Measurements from ENCODE around the gene PLA2G4B. TPM values are rescaled to one million over a fixed set of nuclear protein-coding genes. Genes with fewer than 3 reads are reported as not detected.

PLA2G4B gene
- total and polyA plus RNA-seq, 2 donors: 1.9 to 45.4 TPM

GRCh38 chr15:41814534-41814933 is 24.1 kb upstream of the PLA2G4B start:
- WGBS: 98% methylated on average over 5 of the region's 5 CpGs
- peaks cover 52 to 58% of the 10 kb centered on the region in 2 donors for H3K36me3 ChIP-seq (ENCODE audit: control insufficient read depth in 2 of 2, insufficient read depth in 2 of 2, low read length in 1 of 2)
- no peaks in the 10 kb centered on the region for H3K27me3 ChIP-seq (ENCODE audit: control insufficient read depth in 2 of 2, insufficient read depth in 1 of 2, low read length in 1 of 2)
- DNase-seq (ENCODE audit: low read depth in 6 of 9, low spot score in 9 of 9): no peak
- H3K9me3 ChIP-seq (ENCODE audit: control insufficient read depth in 2 of 2, insufficient read depth in 1 of 2, low read length in 1 of 2): no peaks in the 10 kb centered on the region
- H3K27ac ChIP-seq (ENCODE audit: low read depth in 1 of 2, low read length in 1 of 2): no peak overlapping the region
- no peak overlapping the region for H3K4me3 ChIP-seq (ENCODE audit: low read length in 2 of 2)
- peaks cover 0 to 22% of the 10 kb centered on the region in 2 donors for H3K4me1 ChIP-seq (ENCODE audit: control insufficient read depth in 2 of 2, insufficient read depth in 2 of 2, low read length in 2 of 2)

- no peaks in the 10 kb centered on the region for H3K27me3 ChIP-seq (ENCODE audit: control insufficient read depth in 2 of 2, insufficient read depth in 1 of 2, low read length in 1 of 2)
- H3K4me3 ChIP-seq (ENCODE audit: low read length in 2 of 2): no peak overlapping the region
- no peaks in the 10 kb centered on the region for H3K9me3 ChIP-seq (ENCODE audit: control insufficient read depth in 2 of 2, insufficient read depth in 1 of 2, low read length in 1 of 2)
- DNase-seq (ENCODE audit: low read depth in 6 of 9, low spot score in 9 of 9): no peak
- H3K36me3 ChIP-seq (ENCODE audit: control insufficient read depth in 2 of 2, insufficient read depth in 2 of 2, low read length in 1 of 2): peaks cover 72 to 80% of the 10 kb centered on the region in 2 donors
- WGBS: over 99% methylated on average over 9 of the region's 9 CpGs
- peaks cover 0 to under 1% of the 10 kb centered on the region in 2 donors for H3K4me1 ChIP-seq (ENCODE audit: control insufficient read depth in 2 of 2, insufficient read depth in 2 of 2, low read length in 2 of 2)
- no peak overlapping the region for H3K27ac ChIP-seq (ENCODE audit: low read depth in 1 of 2, low read length in 1 of 2)
Measured at GRCh38 chr15:41816788-41817187, 21.9 kb upstream of the PLA2G4B start.

GRCh38 chr15:41817327-41817726 is 21.3 kb upstream of the PLA2G4B start:
- peaks cover 76 to 81% of the 10 kb centered on the region in 2 donors for H3K36me3 ChIP-seq (ENCODE audit: control insufficient read depth in 2 of 2, insufficient read depth in 2 of 2, low read length in 1 of 2)
- no peaks in the 10 kb centered on the region for H3K4me1 ChIP-seq (ENCODE audit: control insufficient read depth in 2 of 2, insufficient read depth in 2 of 2, low read length in 2 of 2)
- no peak overlapping the region for H3K27ac ChIP-seq (ENCODE audit: low read depth in 1 of 2, low read length in 1 of 2)
- H3K9me3 ChIP-seq (ENCODE audit: control insufficient read depth in 2 of 2, insufficient read depth in 1 of 2, low read length in 1 of 2): no peaks in the 10 kb centered on the region
- WGBS: 99% methylated on average over 14 of the region's 14 CpGs
- DNase-seq (ENCODE audit: low read depth in 6 of 9, low spot score in 9 of 9): no peak
- no peaks in the 10 kb centered on the region for H3K27me3 ChIP-seq (ENCODE audit: control insufficient read depth in 2 of 2, insufficient read depth in 1 of 2, low read length in 1 of 2)
- no peak overlapping the region for H3K4me3 ChIP-seq (ENCODE audit: low read length in 2 of 2)

- Histone ChIP-seq H3K27me3 (ENCODE audit: control insufficient read depth in 2 of 2, insufficient read depth in 1 of 2, low read length in 1 of 2) (no peaks in the 10 kb centered on the region), H3K27ac (ENCODE audit: low read depth in 1 of 2, low read length in 1 of 2) (no peak overlapping the region), H3K4me1 (ENCODE audit: control insufficient read depth in 2 of 2, insufficient read depth in 2 of 2, low read length in 2 of 2) (no peaks in the 10 kb centered on the region), H3K36me3 (ENCODE audit: control insufficient read depth in 2 of 2, insufficient read depth in 2 of 2, low read length in 1 of 2) (peaks cover 78 to 82% of the 10 kb centered on the region in 2 donors), H3K4me3 (ENCODE audit: low read length in 2 of 2) (no peak overlapping the region), H3K9me3 (ENCODE audit: control insufficient read depth in 2 of 2, insufficient read depth in 1 of 2, low read length in 1 of 2) (no peaks in the 10 kb centered on the region)
- no peak for DNase-seq (ENCODE audit: low read depth in 6 of 9, low spot score in 9 of 9)
- 97% methylated on average over 6 of the region's 6 CpGs for WGBS
Measured at GRCh38 chr15:41817781-41818180, 20.9 kb upstream of the PLA2G4B start.

GRCh38 chr15:41819455-41820050 is 19.1 kb upstream of the PLA2G4B start:
- WGBS: 97% methylated on average over 9 of the region's 9 CpGs
- Histone ChIP-seq H3K4me1 (ENCODE audit: control insufficient read depth in 2 of 2, insufficient read depth in 2 of 2, low read length in 2 of 2) (no peaks in the 10 kb centered on the region), H3K36me3 (ENCODE audit: control insufficient read depth in 2 of 2, insufficient read depth in 2 of 2, low read length in 1 of 2) (peaks cover 76 to 80% of the 10 kb centered on the region in 2 donors), H3K4me3 (ENCODE audit: low read length in 2 of 2) (no peak overlapping the region), H3K27ac (ENCODE audit: low read depth in 1 of 2, low read length in 1 of 2) (no peak overlapping the region), H3K9me3 (ENCODE audit: control insufficient read depth in 2 of 2, insufficient read depth in 1 of 2, low read length in 1 of 2) (no peaks in the 10 kb centered on the region), H3K27me3 (ENCODE audit: control insufficient read depth in 2 of 2, insufficient read depth in 1 of 2, low read length in 1 of 2) (no peaks in the 10 kb centered on the region)
- no peak for DNase-seq (ENCODE audit: low read depth in 6 of 9, low spot score in 9 of 9)

- Histone ChIP-seq H3K27me3 (ENCODE audit: control insufficient read depth in 2 of 2, insufficient read depth in 1 of 2, low read length in 1 of 2) (no peaks in the 10 kb centered on the region), H3K9me3 (ENCODE audit: control insufficient read depth in 2 of 2, insufficient read depth in 1 of 2, low read length in 1 of 2) (no peaks in the 10 kb centered on the region), H3K4me1 (ENCODE audit: control insufficient read depth in 2 of 2, insufficient read depth in 2 of 2, low read length in 2 of 2) (no peaks in the 10 kb centered on the region), H3K36me3 (ENCODE audit: control insufficient read depth in 2 of 2, insufficient read depth in 2 of 2, low read length in 1 of 2) (peaks cover 78 to 88% of the 10 kb centered on the region in 2 donors), H3K27ac (ENCODE audit: low read depth in 1 of 2, low read length in 1 of 2) (no peak overlapping the region), H3K4me3 (ENCODE audit: low read length in 2 of 2) (no peak overlapping the region)
- 97% methylated on average over 6 of the region's 6 CpGs for WGBS
- no peak for DNase-seq (ENCODE audit: low read depth in 6 of 9, low spot score in 9 of 9)
Measured at GRCh38 chr15:41820791-41821423, 17.7 kb upstream of the PLA2G4B start.

- Histone ChIP-seq H3K36me3 (ENCODE audit: control insufficient read depth in 2 of 2, insufficient read depth in 2 of 2, low read length in 1 of 2) (peaks cover 72 to 84% of the 10 kb centered on the region in 2 donors), H3K4me1 (ENCODE audit: control insufficient read depth in 2 of 2, insufficient read depth in 2 of 2, low read length in 2 of 2) (no peaks in the 10 kb centered on the region), H3K4me3 (ENCODE audit: low read length in 2 of 2) (no peak overlapping the region), H3K27ac (ENCODE audit: low read depth in 1 of 2, low read length in 1 of 2) (no peak overlapping the region), H3K9me3 (ENCODE audit: control insufficient read depth in 2 of 2, insufficient read depth in 1 of 2, low read length in 1 of 2) (no peaks in the 10 kb centered on the region), H3K27me3 (ENCODE audit: control insufficient read depth in 2 of 2, insufficient read depth in 1 of 2, low read length in 1 of 2) (no peaks in the 10 kb centered on the region)
- WGBS: 98% methylated on average over 4 of the region's 4 CpGs
- no peak for DNase-seq (ENCODE audit: low read depth in 6 of 9, low spot score in 9 of 9)
Measured at GRCh38 chr15:41821831-41822230, 16.8 kb upstream of the PLA2G4B start.

- H3K4me1 ChIP-seq (ENCODE audit: control insufficient read depth in 2 of 2, insufficient read depth in 2 of 2, low read length in 2 of 2): peaks cover 0 to 5% of the 10 kb centered on the region in 2 donors
- H3K27me3 ChIP-seq (ENCODE audit: control insufficient read depth in 2 of 2, insufficient read depth in 1 of 2, low read length in 1 of 2): no peaks in the 10 kb centered on the region
- H3K9me3 ChIP-seq (ENCODE audit: control insufficient read depth in 2 of 2, insufficient read depth in 1 of 2, low read length in 1 of 2): no peaks in the 10 kb centered on the region
- peaks cover 65 to 78% of the 10 kb centered on the region in 2 donors for H3K36me3 ChIP-seq (ENCODE audit: control insufficient read depth in 2 of 2, insufficient read depth in 2 of 2, low read length in 1 of 2)
- no peak overlapping the region for H3K27ac ChIP-seq (ENCODE audit: low read depth in 1 of 2, low read length in 1 of 2)
- DNase-seq (ENCODE audit: low read depth in 6 of 9, low spot score in 9 of 9): no peak
- no peak overlapping the region for H3K4me3 ChIP-seq (ENCODE audit: low read length in 2 of 2)
- 97% methylated on average over 6 of the region's 6 CpGs for WGBS
Measured at GRCh38 chr15:41822471-41822870, 16.2 kb upstream of the PLA2G4B start.

GRCh38 chr15:41822957-41823356 is 15.7 kb upstream of the PLA2G4B start:
- H3K4me1 ChIP-seq (ENCODE audit: control insufficient read depth in 2 of 2, insufficient read depth in 2 of 2, low read length in 2 of 2): peaks cover 0 to 5% of the 10 kb centered on the region in 2 donors
- H3K9me3 ChIP-seq (ENCODE audit: control insufficient read depth in 2 of 2, insufficient read depth in 1 of 2, low read length in 1 of 2): no peaks in the 10 kb centered on the region
- H3K27ac ChIP-seq (ENCODE audit: low read depth in 1 of 2, low read length in 1 of 2): no peak overlapping the region
- no peak overlapping the region for H3K4me3 ChIP-seq (ENCODE audit: low read length in 2 of 2)
- no peaks in the 10 kb centered on the region for H3K27me3 ChIP-seq (ENCODE audit: control insufficient read depth in 2 of 2, insufficient read depth in 1 of 2, low read length in 1 of 2)
- 98% methylated on average over 6 of the region's 6 CpGs for WGBS
- peaks cover 61 to 73% of the 10 kb centered on the region in 2 donors for H3K36me3 ChIP-seq (ENCODE audit: control insufficient read depth in 2 of 2, insufficient read depth in 2 of 2, low read length in 1 of 2)
- DNase-seq (ENCODE audit: low read depth in 6 of 9, low spot score in 9 of 9): no peak

Measured in thymus (tissue), 11 donors.